OCI-LY1 (cell line): ENCODE results near the gene MRS2.
"Not testable (repeated sequence)": the region's sequence is repeated elsewhere in the genome, so short reads cannot be mapped to it uniquely, and the experiment has no call there.

ENCODE experiments used
- H2AFZ ChIP-seq: fragments of 200-600 bp; sonication (generic), shearing (Covaris generic); 2 replicates; pipeline ENCODE4 v1.6.0; 2014; ENCODE audit warnings: antibody characterized with exemption, mild to moderate bottlenecking, low read length
- H3F3A ChIP-seq: fragments of 200-600 bp; sonication (generic), shearing (Covaris generic); 2 replicates; pipeline ENCODE4 v1.6.0; 2014; ENCODE audit warnings: mild to moderate bottlenecking, antibody characterized with exemption, low read length, moderate library complexity; ENCODE audit not compliant: insufficient read depth
- H3K27ac ChIP-seq: fragments of 200-600 bp; sonication (generic); 2 replicates; pipeline ENCODE4 v1.5.1; 2014; ENCODE audit warnings: low read length, mixed run types, mild to moderate bottlenecking, low read depth; ENCODE audit not compliant: poor library complexity, severe bottlenecking
- H3K27me3 ChIP-seq: fragments of 200-600 bp; sonication (generic); 2 replicates; pipeline ENCODE4 v1.6.0; 2014; ENCODE audit warnings: antibody characterized with exemption, mild to moderate bottlenecking, low read length, moderate library complexity; ENCODE audit not compliant: insufficient read depth
- H3K36me3 ChIP-seq: fragments of 200-600 bp; sonication (generic); 2 replicates; pipeline ENCODE4 v1.6.1; 2014; ENCODE audit warnings: mild to moderate bottlenecking, antibody characterized with exemption, low read length, moderate library complexity, mixed read lengths; ENCODE audit not compliant: insufficient read depth
- H3K4me1 ChIP-seq: fragments of 200-600 bp; sonication (generic); 2 replicates; pipeline ENCODE4 v1.5.1; 2014; ENCODE audit warnings: mild to moderate bottlenecking, low read length, moderate library complexity; ENCODE audit not compliant: insufficient read depth, severe bottlenecking
- H3K4me2 ChIP-seq: fragments of 200-600 bp; sonication (generic), shearing (Covaris generic); 2 replicates; pipeline ENCODE4 v1.6.1; 2014; ENCODE audit warnings: low read length
- H3K4me3 ChIP-seq: fragments of 200-600 bp; sonication (generic); 2 replicates; pipeline ENCODE4 v1.5.1; 2014; ENCODE audit warnings: low read length, low read depth, mild to moderate bottlenecking, mixed read lengths; ENCODE audit not compliant: poor library complexity, severe bottlenecking
- H3K79me2 ChIP-seq: fragments of 200-600 bp; shearing (Covaris generic); 2 replicates; pipeline ENCODE4 v1.6.1; 2016; ENCODE audit warnings: mixed run types, low read length, mixed read lengths; ENCODE audit not compliant: insufficient read depth
- H3K9ac ChIP-seq: fragments of 200-600 bp; sonication (generic), shearing (Covaris generic); 2 replicates; pipeline ENCODE4 v1.6.1; 2014; ENCODE audit warnings: mild to moderate bottlenecking, low read length, mixed read lengths
- H3K9me2 ChIP-seq: fragments of 200-600 bp; sonication (generic), shearing (Covaris generic); 2 replicates; pipeline ENCODE4 v1.6.1; 2014; ENCODE audit warnings: low read depth, mild to moderate bottlenecking, low read length, mixed read lengths
- H3K9me3 ChIP-seq: fragments of 200-600 bp; shearing (Covaris generic); 2 replicates; pipeline ENCODE4 v1.6.1; 2014; ENCODE audit warnings: low read length, mixed read lengths
- H4K20me1 ChIP-seq: fragments of 200-600 bp; sonication (generic), shearing (Covaris generic); 2 replicates; pipeline ENCODE4 v1.6.0; 2016; ENCODE audit warnings: mild to moderate bottlenecking, low read length; ENCODE audit not compliant: insufficient read depth
- EZH2 ChIP-seq: fragments of 200-600 bp; sonication (generic), shearing (Covaris generic); IDR thresholded peaks from 2 replicates; pipeline ENCODE4 v1.8.0; 2017; ENCODE audit warnings: borderline replicate concordance, mixed run types, mild to moderate bottlenecking, antibody characterized with exemption, low read length, moderate library complexity, mixed read lengths
- TF ChIP-seq, protein P1 (sequence below): fragments of 200-600 bp; sonication (generic), shearing (Covaris generic); IDR thresholded peaks from 2 replicates; pipeline ENCODE4 v1.5.1; 2017; ENCODE audit warnings: mild to moderate bottlenecking, antibody characterized with exemption, low read length, moderate library complexity, mixed read lengths

The MRS2 gene

DNA sequence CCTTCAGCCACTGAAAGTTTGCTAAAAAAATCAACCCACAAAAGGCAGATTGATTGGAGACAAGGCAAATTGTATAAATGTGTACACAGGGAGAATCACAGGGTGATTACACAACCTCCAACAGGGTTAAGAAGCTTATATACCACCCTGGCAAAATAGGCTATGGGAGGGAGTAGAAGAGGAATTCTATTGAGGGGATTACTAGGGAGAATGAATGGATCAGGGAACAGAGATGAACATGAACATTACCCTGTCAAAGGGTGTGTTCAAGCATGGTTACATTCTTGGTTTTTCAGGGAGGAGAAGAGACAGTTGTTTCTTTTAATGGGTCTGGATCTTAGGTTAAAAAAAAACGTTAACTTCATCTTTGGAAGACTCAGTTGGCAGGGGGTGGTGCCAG is 5.1 kb upstream of the MRS2 start:
- Histone ChIP-seq H3F3A (no peaks in the 10 kb centered on the region), H3K36me3 (no peaks in the 10 kb centered on the region), H3K9ac (no peak overlapping the region), H3K9me3 (peaks cover 12% of the 10 kb centered on the region), H3K4me3 (no peak overlapping the region), H3K27me3 (peaks cover 3% of the 10 kb centered on the region; the same call in 1 of the 2 replicates), H3K4me2 (no peak overlapping the region), H2AFZ (no peak overlapping the region), H3K4me1 (peaks cover 7% of the 10 kb centered on the region), H3K79me2 (no peaks in the 10 kb centered on the region), H4K20me1 (no peaks in the 10 kb centered on the region), H3K27ac (no peak overlapping the region), H3K9me2 (no peaks in the 10 kb centered on the region)
- TF ChIP-seq, protein P1, sequence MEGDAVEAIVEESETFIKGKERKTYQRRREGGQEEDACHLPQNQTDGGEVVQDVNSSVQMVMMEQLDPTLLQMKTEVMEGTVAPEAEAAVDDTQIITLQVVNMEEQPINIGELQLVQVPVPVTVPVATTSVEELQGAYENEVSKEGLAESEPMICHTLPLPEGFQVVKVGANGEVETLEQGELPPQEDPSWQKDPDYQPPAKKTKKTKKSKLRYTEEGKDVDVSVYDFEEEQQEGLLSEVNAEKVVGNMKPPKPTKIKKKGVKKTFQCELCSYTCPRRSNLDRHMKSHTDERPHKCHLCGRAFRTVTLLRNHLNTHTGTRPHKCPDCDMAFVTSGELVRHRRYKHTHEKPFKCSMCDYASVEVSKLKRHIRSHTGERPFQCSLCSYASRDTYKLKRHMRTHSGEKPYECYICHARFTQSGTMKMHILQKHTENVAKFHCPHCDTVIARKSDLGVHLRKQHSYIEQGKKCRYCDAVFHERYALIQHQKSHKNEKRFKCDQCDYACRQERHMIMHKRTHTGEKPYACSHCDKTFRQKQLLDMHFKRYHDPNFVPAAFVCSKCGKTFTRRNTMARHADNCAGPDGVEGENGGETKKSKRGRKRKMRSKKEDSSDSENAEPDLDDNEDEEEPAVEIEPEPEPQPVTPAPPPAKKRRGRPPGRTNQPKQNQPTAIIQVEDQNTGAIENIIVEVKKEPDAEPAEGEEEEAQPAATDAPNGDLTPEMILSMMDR: no peak
- no peak for TF ChIP-seq EZH2

DNA sequence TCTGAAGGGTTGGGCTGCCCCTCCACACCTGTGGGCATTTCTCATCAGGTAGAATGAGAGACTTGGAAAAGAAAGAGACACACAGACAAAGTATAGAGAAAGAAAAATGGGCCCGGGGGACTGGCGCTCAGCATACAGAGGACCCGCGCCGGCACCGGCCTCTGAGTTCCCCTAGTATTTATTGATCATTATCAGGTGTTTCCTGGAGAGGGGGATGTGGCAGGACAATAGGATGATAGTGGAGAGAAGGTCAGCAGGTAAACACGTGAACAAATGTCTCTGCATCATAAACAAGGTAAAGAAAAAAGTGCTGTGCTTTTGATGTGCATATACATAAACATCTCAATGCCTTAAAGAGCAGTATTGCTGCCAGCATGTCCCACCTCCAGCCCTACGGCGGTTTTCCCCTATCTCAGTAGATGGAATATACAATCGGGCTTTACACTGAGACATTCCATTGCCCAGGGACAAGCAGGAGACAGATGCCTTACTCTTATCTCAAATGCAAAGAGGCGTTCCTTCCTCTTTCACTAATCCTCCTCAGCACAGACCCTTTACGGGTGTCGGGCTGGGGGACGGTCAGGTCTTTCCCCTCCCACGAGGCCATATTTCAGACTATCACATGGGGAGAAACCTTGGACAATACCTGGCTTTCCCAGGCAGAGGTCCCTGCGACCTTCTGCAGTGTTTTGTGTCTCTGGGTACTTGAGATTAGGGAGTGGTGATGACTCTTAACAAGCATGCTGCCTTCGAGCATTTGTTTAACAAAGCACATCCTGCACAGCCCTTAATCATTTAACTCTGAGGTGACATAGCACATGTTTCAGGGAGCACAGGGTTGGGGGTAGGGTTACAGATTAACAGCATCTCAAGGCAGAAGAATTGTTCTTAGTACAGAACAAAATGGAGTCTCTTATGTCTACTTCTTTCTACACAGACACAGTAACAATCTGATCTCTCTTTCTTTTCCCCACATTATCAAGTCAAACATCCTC is 2.4 kb upstream of the MRS2 start:
- H3K9me2 ChIP-seq, H3K27me3 ChIP-seq, H4K20me1 ChIP-seq, H3K9ac ChIP-seq, H3K4me2 ChIP-seq, H3F3A ChIP-seq, H2AFZ ChIP-seq, H3K27ac ChIP-seq, H3K36me3 ChIP-seq, H3K4me3 ChIP-seq: not testable (repeated sequence)
- Histone ChIP-seq H3K9me3 (peaks cover 12% of the 10 kb centered on the region), H3K4me1 (peaks cover 21% of the 10 kb centered on the region), H3K79me2 (peaks cover 23% of the 10 kb centered on the region)

DNA sequence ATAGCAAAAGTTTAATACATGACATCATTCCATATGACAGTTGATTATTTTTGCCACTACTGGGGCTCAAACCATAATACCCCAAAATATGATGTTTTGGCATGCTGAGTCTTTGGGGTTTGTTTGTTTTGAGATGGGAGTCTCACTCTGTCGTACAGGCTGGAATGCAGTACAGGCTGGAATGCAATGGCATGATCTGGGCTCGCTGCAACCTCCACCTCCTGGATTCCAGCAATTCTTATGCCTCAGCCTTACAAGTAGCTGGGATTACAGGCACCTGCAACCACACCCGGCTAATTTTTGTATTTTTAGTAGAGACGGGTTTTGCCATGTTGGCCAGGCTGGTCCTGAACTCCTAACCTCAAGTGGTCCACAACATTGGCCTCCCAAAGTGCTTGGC is 1.3 kb upstream of the MRS2 start:
- no peaks in the 10 kb centered on the region for H3F3A ChIP-seq
- H3K9me3 ChIP-seq: peaks cover 7% of the 10 kb centered on the region
- H3K9ac ChIP-seq: no peak overlapping the region
- H4K20me1 ChIP-seq: no peaks in the 10 kb centered on the region
- peaks cover 21% of the 10 kb centered on the region for H3K4me1 ChIP-seq
- no peak overlapping the region for H3K4me2 ChIP-seq
- peaks cover 12% of the 10 kb centered on the region; the same call in 1 of the 2 replicates for H3K36me3 ChIP-seq
- H3K9me2 ChIP-seq: no peaks in the 10 kb centered on the region
- H3K79me2 ChIP-seq: peaks cover 24% of the 10 kb centered on the region
- no peak overlapping the region for H3K4me3 ChIP-seq
- no peak overlapping the region for H3K27ac ChIP-seq
- TF ChIP-seq, protein P1: no peak
- TF ChIP-seq EZH2: no peak
- no peak overlapping the region for H2AFZ ChIP-seq
- no peaks in the 10 kb centered on the region for H3K27me3 ChIP-seq
